GM18511 (cell line): Measurements from ENCODE around the gene AGPS.
"Not testable (repeated sequence)": the region's sequence is repeated elsewhere in the genome, so short reads cannot be mapped to it uniquely, and the experiment has no call there.

Source experiments
- ATAC-seq: cut with Tn5 transposase; IDR thresholded peaks from one replicate; pipeline ENCODE4 v1.9.1; 2021; ENCODE audit warnings: mild to moderate bottlenecking, moderate library complexity; ENCODE audit not compliant: unreplicated experiment

The AGPS gene

DNA sequence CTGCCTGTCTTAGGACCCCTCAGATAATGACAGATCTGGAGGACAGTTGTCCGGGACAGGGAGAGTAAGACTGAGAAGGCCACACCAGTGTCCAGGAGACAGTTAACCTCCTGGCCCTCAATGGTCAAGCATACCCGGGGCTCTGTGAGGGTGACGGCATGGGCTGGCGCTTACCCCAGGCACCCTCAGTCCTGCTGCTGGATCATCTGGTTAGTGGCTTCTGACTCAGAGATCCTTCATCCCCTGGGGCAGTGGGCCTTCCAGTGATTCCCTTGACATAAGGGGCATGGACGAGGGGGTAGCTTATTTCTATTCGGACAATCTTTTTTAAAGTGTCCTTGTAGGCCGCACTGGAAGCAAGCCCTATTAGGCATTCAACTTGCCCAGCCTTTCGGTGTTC lies 18.1 kb downstream of the AGPS start:
- not testable (repeated sequence) for ATAC-seq

- ATAC-seq: no peak
These were observed 21.1 kb downstream of the AGPS start for GRCh38 chr2:177413703-177414102.

- no peak for ATAC-seq
These were observed 26.7 kb downstream of the AGPS start for GRCh38 chr2:177419274-177419673.

- ATAC-seq: no peak
These were observed 29.7 kb downstream of the AGPS start for GRCh38 chr2:177422271-177422670.

- not testable (repeated sequence) for ATAC-seq
These were observed 31.5 kb downstream of the AGPS start for GRCh38 chr2:177424120-177424519.

DNA sequence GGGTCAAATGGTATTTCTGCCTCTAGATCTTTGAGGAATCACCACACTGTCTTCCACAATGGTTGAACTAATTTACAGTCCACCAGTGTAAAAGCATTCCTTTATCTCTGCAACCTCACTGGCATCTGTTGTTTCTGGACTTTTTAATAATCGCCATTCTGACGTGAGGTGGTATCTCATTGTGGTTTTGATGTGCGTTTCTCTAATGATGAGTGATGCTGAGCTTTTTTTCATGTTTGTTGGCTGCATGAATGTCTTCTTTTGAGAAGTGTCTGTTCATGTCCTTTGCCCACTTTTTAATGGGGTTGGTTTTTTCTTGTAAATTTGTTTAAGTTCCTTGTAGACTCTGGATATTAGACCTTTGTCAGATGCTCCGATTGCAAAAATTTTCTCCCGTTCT lies 32.0 kb downstream of the AGPS start:
- not testable (repeated sequence) for ATAC-seq

- ATAC-seq: no peak
These were observed 34.7 kb downstream of the AGPS start for GRCh38 chr2:177427316-177427715.

GRCh38 chr2:177427936-177428335 lies 35.4 kb downstream of the AGPS start:
- ATAC-seq: not testable (repeated sequence)

DNA sequence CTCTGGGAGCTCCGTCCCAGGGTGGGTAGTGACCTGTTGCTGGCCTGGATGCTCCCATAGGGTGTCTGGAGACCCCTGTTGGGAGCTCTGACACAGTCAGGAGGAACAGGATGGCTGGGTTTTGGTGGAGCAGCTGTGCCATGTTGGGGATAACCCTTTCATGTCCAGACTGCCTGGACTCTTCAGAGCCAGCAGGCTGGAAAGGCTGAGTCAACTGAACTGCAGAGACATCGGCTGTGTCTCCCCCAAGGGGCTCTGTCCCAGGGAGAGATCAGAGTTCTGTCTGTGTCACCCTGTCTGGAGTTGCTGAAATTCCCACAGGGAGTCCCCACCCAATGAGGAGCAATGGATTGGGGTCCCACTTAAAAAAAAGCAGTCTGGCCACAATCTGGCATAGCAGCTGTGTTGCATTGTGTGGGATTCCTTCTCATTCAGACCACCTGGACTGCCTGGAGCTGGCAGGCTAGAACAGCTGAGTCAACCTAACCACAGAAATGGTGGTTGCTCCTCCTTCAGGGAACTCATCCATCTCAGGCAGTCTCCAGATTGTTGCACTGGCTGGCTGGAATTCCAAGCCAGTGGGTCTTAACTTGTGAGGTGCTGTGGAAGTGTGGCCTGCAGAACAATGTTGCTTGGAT lies 37.2 kb downstream of the AGPS start:
- ATAC-seq: no peak

GRCh38 chr2:177430411-177430810 lies 37.8 kb downstream of the AGPS start:
- ATAC-seq: no peak

DNA sequence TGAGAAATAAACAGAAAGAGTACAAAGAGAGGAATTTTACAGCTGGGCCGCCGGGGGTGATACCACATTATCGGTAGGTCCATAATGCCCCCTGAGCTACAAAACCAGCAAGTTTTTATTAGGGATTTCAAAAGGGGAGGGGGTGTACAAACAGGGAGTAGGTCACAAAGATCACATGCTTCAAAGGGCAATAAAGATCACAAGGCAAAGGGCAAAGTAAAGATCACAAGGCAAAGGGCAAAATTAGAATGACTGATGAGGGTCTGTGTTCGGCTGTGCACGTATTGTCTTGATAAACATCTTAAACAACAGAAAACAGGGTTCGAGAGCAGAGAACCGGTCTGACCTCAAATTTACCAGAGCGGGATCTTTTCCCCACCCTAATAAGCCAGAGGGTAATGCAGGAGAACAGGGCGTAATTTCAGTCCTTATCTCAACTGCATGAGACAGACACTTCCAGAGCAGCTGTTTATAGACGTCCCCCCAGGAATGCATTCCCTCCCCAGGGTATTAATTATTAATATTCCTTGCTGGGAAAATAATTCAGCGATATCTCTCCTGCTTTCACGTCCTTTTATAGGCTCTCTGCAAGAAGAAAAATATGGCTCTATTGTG lies 38.6 kb downstream of the AGPS start:
- ATAC-seq: not testable (repeated sequence)

DNA sequence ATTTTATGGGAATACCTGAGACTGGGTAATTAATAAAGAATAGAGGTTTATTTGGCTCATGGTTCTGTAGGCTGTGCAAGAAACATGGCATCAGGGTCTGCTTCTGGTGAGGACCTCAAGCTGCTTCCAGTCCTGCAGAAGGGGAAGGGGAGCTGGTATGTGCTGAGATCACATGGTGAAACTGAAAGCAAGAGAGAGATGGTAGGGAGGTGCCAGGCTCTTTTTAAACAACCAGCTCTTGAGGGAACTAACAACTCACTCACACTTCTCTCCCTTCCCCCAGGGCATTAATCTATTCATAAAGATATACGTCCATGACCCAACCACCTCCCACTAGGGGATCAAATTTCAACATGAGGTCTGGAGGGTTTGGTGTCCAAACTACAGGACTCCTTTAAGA lies 40.1 kb downstream of the AGPS start:
- ATAC-seq: no peak

GRCh38 chr2:177433402-177433801 lies 40.8 kb downstream of the AGPS start:
- no peak for ATAC-seq

DNA sequence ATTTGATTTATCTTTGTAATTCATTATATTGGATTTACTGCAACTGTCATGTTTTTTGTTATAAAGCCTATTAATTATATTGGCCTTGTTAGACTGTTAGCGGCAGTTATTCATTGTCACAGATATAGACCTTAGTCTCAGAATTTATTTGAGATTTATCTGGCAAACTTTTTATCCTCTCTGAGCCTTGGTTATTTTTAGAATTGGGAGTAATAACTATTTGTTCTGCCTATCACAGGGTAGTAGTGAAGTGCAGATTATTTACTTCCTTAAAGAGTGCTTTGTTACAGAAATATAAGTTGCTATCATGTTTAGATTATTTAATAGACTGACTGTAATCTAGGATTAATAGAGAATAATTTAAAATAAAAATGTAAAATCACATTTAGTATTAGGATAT lies 41.9 kb downstream of the AGPS start:
- no peak for ATAC-seq

GRCh38 chr2:177445200-177445599 lies 52.6 kb downstream of the AGPS start:
- ATAC-seq: no peak

DNA sequence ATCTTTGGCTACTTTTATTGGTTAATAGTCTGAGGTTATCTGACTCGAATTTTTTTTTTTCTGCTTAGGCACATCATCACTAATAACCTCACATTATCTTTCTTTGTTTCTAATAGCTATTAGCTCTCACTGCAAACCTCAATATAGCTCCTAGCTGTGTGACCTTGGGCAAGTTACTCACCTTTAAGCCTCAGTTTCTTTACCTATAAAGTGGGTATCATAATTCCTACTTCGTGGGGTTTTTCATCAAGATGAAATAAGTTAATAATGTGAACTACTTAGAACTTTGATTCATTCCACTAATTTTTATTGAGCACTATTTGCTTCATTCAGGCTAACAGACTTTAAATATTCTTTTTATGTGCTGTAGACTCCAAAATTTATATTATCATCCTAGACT lies 55.5 kb downstream of the AGPS start:
- no peak for ATAC-seq

DNA sequence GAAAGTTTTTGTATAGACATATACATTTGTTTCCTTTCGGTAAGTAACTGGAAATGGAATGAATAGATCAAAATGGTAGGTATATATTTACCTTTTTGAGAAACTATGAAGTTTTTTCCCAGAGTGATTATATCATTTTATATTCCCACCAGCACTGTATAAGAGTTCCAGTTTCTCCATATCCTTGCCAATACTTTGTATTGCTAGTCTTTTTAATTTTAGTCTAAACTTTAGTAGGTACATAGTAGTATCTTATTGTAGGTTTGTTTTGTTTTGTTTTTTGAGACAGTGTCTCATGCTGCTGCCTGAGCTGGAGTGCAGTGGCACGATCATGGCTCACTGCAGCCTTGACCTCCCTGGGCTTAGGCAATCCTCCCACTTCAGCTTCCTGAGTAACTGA lies 56.6 kb downstream of the AGPS start:
- ATAC-seq: no peak

- no peak for ATAC-seq
These were observed 62.6 kb downstream of the AGPS start for GRCh38 chr2:177455187-177455586.

DNA sequence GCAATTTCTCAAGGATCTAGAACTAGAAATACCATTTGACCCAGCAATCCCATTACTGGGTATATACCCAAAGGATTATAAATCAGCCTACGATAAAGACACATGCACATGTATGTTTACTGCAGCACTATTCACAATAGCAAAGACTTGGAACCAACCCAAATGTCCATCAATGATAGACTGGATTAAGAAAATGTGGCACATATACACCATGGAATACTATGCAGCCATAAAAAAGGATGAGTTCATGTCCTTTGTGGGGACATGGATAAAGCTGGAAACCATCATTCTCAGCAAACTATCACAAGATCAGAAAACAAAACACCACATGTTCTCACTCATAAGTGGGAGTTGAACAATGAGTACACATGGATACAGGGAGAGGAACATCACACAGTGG lies 67.2 kb downstream of the AGPS start:
- ATAC-seq: not testable (repeated sequence)

DNA sequence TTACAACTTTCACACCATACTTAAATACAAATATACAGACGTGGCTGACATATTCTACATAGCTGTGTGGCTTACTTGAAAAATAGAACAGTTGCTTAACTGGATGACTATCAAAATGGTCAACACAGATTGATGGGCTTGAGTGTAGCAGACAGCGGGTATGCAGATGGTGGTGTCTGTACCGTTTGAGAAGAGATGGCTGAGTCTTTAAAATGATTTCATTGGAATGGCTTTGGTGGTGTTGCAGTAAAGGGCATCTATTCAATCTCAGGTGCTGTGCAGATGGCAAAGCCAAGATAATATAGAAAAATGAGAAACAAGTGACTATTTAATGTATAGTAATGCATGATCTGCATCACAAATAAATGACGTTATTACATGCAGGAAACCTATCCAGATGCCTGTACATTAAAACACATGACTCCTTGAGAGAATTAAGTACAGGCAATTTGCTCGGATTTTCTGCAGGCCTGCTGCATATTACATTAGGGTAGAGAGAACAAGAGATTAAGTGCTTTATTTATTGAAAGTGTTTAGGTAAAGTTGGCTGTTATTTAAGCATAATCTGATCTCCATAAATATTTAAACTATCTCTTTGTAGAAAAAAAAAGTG lies 68.5 kb downstream of the AGPS start:
- ATAC-seq: no peak

GRCh38 chr2:177464549-177464948 lies 72.0 kb downstream of the AGPS start:
- ATAC-seq: no peak

DNA sequence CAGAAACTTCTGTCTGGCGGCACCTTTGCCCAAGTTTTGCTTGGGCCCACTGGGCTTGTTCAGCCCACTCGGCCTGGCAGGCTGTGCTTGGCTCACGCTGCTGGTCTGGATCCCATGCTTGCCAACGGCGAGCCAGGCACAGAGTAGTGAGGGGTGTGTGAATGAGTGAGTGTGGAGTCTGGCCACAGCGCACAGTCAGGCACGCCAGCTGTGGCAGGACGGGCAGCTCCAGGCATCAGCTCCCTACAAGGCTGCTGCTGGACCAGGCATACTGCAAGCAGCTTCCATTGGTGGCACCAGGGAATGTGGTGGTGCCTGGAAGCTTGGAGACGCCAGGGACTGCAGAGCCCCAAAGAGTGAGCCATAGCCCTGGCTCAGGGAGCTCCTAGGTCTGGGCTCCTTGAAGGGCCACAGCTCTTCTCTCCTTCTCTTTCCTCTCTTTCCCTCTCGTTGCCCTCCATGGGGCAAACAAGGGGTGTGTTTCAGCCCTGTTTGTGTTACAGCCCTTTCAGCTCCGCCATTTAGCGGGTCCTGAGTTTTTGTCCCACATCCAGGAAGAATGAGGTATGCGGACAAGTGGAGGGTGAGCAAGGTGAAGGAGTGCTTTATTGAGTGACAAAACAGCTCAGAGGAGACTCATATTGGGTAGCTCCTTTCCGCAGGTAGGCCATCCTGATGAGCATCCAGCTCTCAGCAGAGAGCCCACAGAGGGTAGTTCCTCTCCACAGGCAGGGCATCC lies 73.0 kb downstream of the AGPS start:
- no peak for ATAC-seq
